Ecto neural progenitor cell (in vitro differentiated cells): Measurements from ENCODE around the gene KCMF1.

Experiments used
- DNase-seq: peaks from one replicate; pipeline ENCODE4 v3.0.0-alpha.2; 2018; ENCODE audit warnings: low spot score

The KCMF1 gene

GRCh38 chr2:84980263-84980983 lies 9.5 kb downstream of the KCMF1 start:
- DNase-seq, result no peak

GRCh38 chr2:84986018-84986417 lies 15.1 kb downstream of the KCMF1 start:
- DNase-seq, result no peak

GRCh38 chr2:84989422-84989821 lies 18.5 kb downstream of the KCMF1 start:
- no peak for DNase-seq

GRCh38 chr2:84989927-84990326 lies 19.0 kb downstream of the KCMF1 start:
- no peak for DNase-seq

- no peak for DNase-seq
Observed at GRCh38 chr2:84991404-84992160, 20.6 kb downstream of the KCMF1 start.

- DNase-seq, result no peak
Observed at GRCh38 chr2:84995826-84996225, 24.9 kb downstream of the KCMF1 start.

GRCh38 chr2:84996909-84997308 lies 25.9 kb downstream of the KCMF1 start:
- no peak for DNase-seq

- no peak for DNase-seq
Observed at GRCh38 chr2:84999553-84999955, 28.6 kb downstream of the KCMF1 start.

GRCh38 chr2:85001595-85001994 lies 30.6 kb downstream of the KCMF1 start:
- no peak for DNase-seq

GRCh38 chr2:85002534-85002933 lies 31.6 kb downstream of the KCMF1 start:
- no peak for DNase-seq

- no peak for DNase-seq
Observed at GRCh38 chr2:85008252-85008651, 37.3 kb downstream of the KCMF1 start.

GRCh38 chr2:85009019-85009618 lies 38.2 kb downstream of the KCMF1 start:
- DNase-seq, result no peak

- no peak for DNase-seq
Observed at GRCh38 chr2:85010404-85010803, 39.4 kb downstream of the KCMF1 start.

GRCh38 chr2:85011098-85011497 lies 40.1 kb downstream of the KCMF1 start:
- DNase-seq, result no peak

- peak; percentile 43 for DNase-seq
Observed at GRCh38 chr2:85011747-85012146, 40.8 kb downstream of the KCMF1 start.

- DNase-seq, result no peak
Observed at GRCh38 chr2:85012431-85012830, 41.5 kb downstream of the KCMF1 start.

GRCh38 chr2:85012855-85013254 lies 41.9 kb downstream of the KCMF1 start:
- DNase-seq, result no peak

- no peak for DNase-seq
Observed at GRCh38 chr2:85015653-85016360, 44.8 kb downstream of the KCMF1 start.

- DNase-seq, result no peak
Observed at GRCh38 chr2:85016446-85016845, 45.5 kb downstream of the KCMF1 start.

- DNase-seq, result no peak
Observed at GRCh38 chr2:85017411-85018048, 46.6 kb downstream of the KCMF1 start.

- DNase-seq, result no peak
Observed at GRCh38 chr2:85018049-85018447, 47.1 kb downstream of the KCMF1 start.

GRCh38 chr2:85019121-85019520 lies 48.2 kb downstream of the KCMF1 start:
- DNase-seq, result no peak
